ENCODE results near the gene MBOAT7. TPM values are rescaled to one million over a fixed set of nuclear protein-coding genes. Genes with fewer than 3 reads are reported as not detected.
A peak's percentile ranks its signal among the peaks of the same experiment; 100 is the strongest.
"Not testable (repeated sequence)": the region's sequence is repeated elsewhere in the genome, so short reads cannot be mapped to it uniquely, and the experiment has no call there.

Gene MBOAT7
- total and polyA plus RNA-seq, 4 donors = 39.0 to 154 (median 73.3) TPM

GRCh38 chr19:54216869-54217268, 27.5 kb upstream of the MBOAT7 start:
- 85 to 90% methylated on average over 9 of the region's 9 CpGs for WGBS, 2 donors
- TF ChIP-seq, protein P1, sequence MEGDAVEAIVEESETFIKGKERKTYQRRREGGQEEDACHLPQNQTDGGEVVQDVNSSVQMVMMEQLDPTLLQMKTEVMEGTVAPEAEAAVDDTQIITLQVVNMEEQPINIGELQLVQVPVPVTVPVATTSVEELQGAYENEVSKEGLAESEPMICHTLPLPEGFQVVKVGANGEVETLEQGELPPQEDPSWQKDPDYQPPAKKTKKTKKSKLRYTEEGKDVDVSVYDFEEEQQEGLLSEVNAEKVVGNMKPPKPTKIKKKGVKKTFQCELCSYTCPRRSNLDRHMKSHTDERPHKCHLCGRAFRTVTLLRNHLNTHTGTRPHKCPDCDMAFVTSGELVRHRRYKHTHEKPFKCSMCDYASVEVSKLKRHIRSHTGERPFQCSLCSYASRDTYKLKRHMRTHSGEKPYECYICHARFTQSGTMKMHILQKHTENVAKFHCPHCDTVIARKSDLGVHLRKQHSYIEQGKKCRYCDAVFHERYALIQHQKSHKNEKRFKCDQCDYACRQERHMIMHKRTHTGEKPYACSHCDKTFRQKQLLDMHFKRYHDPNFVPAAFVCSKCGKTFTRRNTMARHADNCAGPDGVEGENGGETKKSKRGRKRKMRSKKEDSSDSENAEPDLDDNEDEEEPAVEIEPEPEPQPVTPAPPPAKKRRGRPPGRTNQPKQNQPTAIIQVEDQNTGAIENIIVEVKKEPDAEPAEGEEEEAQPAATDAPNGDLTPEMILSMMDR (IDR thresholded peaks at IDR 0.05; ENCODE audit: control extremely low read depth, extremely low read depth) = no peak
- Histone ChIP-seq H3K27me3 (ENCODE audit: control insufficient read depth in 3 of 3, insufficient read depth in 3 of 3, low read length in 2 of 3) (no peaks in the 10 kb centered on the region), H3K9ac (ENCODE audit: insufficient read depth in 1 of 2, low read length in 2 of 2) (no peak overlapping the region), H3K4me3 (no peak overlapping the region), H3K9me3 (ENCODE audit: control insufficient read depth in 4 of 4, insufficient read depth in 3 of 4, low read length in 3 of 4) (no peaks in the 10 kb centered on the region), H3K27ac (ENCODE audit: low read depth in 1 of 2, low read length in 1 of 2) (no peak overlapping the region), H3K4me1 (ENCODE audit: control insufficient read depth in 5 of 5, insufficient read depth in 5 of 5, low read length in 5 of 5) (no peaks in the 10 kb centered on the region), H3K36me3 (ENCODE audit: control insufficient read depth in 4 of 4, insufficient read depth in 4 of 4, low read length in 4 of 4) (peaks cover 0 to 6% (median 0%) of the 10 kb centered on the region in 4 donors)
- DNase-seq = no peak
- ATAC-seq (ENCODE audit: insufficient read depth, low FRiP score) = no peak

DNA sequence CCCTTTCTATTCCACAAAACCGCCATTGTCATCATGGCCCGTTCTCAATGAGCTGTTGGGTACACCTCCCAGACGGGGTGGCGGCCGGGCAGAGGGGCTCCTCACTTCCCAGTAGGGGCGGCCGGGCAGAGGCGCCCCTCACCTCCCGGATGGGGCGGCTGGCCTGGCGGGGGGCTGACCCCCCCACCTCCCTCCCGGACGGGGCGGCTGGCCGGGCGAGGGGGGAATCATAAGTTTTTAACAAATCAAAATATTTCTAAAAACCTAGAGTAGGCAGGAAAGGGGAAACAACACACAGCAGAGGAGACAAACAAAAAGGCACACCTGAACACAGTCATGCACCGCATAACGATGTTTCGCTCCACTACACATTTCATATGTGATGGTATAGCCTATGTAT, 25.4 kb upstream of the MBOAT7 start:
- H3K27me3 ChIP-seq (ENCODE audit: control insufficient read depth in 3 of 3, insufficient read depth in 3 of 3, low read length in 2 of 3); H3K27ac ChIP-seq (ENCODE audit: low read depth in 1 of 2, low read length in 1 of 2); ATAC-seq (ENCODE audit: insufficient read depth, low FRiP score); H3K36me3 ChIP-seq (ENCODE audit: control insufficient read depth in 4 of 4, insufficient read depth in 4 of 4, low read length in 4 of 4); H3K9ac ChIP-seq (ENCODE audit: insufficient read depth in 1 of 2, low read length in 2 of 2); H3K4me3 ChIP-seq; DNase-seq; H3K9me3 ChIP-seq (ENCODE audit: control insufficient read depth in 4 of 4, insufficient read depth in 3 of 4, low read length in 3 of 4): not testable (repeated sequence)
- peaks cover 0 to 15% (median 5%) of the 10 kb centered on the region in 5 donors for H3K4me1 ChIP-seq (ENCODE audit: control insufficient read depth in 5 of 5, insufficient read depth in 5 of 5, low read length in 5 of 5)
- whole genome bisulfite sequencing, 2 donors = 94 to 95% methylated on average over 13 to 14 of the region's 19 CpGs

- H3K9me3 ChIP-seq (ENCODE audit: control insufficient read depth in 4 of 4, insufficient read depth in 3 of 4, low read length in 3 of 4); H3K36me3 ChIP-seq (ENCODE audit: control insufficient read depth in 4 of 4, insufficient read depth in 4 of 4, low read length in 4 of 4); ATAC-seq (ENCODE audit: insufficient read depth, low FRiP score); H3K9ac ChIP-seq (ENCODE audit: insufficient read depth in 1 of 2, low read length in 2 of 2); H3K4me3 ChIP-seq; DNase-seq; H3K27me3 ChIP-seq (ENCODE audit: control insufficient read depth in 3 of 3, insufficient read depth in 3 of 3, low read length in 2 of 3); H3K27ac ChIP-seq (ENCODE audit: low read depth in 1 of 2, low read length in 1 of 2): not testable (repeated sequence)
- WGBS, 2 donors = 62 to 100% methylated on average over 1 to 2 of the region's 5 CpGs
- H3K4me1 ChIP-seq (ENCODE audit: control insufficient read depth in 5 of 5, insufficient read depth in 5 of 5, low read length in 5 of 5) = peaks cover 3 to 21% (median 10%) of the 10 kb centered on the region in 5 donors
These were observed 24.8 kb upstream of the MBOAT7 start for GRCh38 chr19:54214217-54214616.

- Histone ChIP-seq H3K36me3 (ENCODE audit: control insufficient read depth in 4 of 4, insufficient read depth in 4 of 4, low read length in 4 of 4) (peaks cover 10 to 22% (median 10%) of the 10 kb centered on the region in 4 donors), H3K27me3 (ENCODE audit: control insufficient read depth in 3 of 3, insufficient read depth in 3 of 3, low read length in 2 of 3) (no peaks in the 10 kb centered on the region), H3K9ac (ENCODE audit: insufficient read depth in 1 of 2, low read length in 2 of 2) (peak overlapping the region in 1 of 2 donors; percentile 23), H3K4me1 (ENCODE audit: control insufficient read depth in 5 of 5, insufficient read depth in 5 of 5, low read length in 5 of 5) (peaks cover 3 to 42% (median 23%) of the 10 kb centered on the region in 5 donors), H3K27ac (ENCODE audit: low read depth in 1 of 2, low read length in 1 of 2) (peak overlapping the region in 1 of 2 donors; percentile 89), H3K4me3 (no peak overlapping the region), H3K9me3 (ENCODE audit: control insufficient read depth in 4 of 4, insufficient read depth in 3 of 4, low read length in 3 of 4) (no peaks in the 10 kb centered on the region)
- WGBS, 2 donors = 73% methylated on average over 12 of the region's 12 CpGs
- ATAC-seq (ENCODE audit: insufficient read depth, low FRiP score) = no peak
- no peak for DNase-seq
- TF ChIP-seq, protein P1 (IDR thresholded peaks at IDR 0.05; ENCODE audit: control extremely low read depth, extremely low read depth) = no peak
These were observed 21.9 kb upstream of the MBOAT7 start for GRCh38 chr19:54211235-54211634.

All from lung (tissue), 12 donors.